A549 (cell line): Measurements from ENCODE around the gene YWHAG.

Experiments
- CEBPB ChIP-seq, 2 experiments: fragments of >200 bp in 1 of 2; sonication (Bioruptor Twin) in 1 of 2; formaldehyde crosslinking in 1 of 2; IDR thresholded peaks; 2 replicates each; pipeline ENCODE4 v1.6.1; 2012 to 2016
- EP300 ChIP-seq, 2 experiments: fragments of >200 bp; sonication (Bioruptor Twin); formaldehyde crosslinking; IDR thresholded peaks; 2 replicates in 1 of 2; 3 replicates in 1 of 2; pipeline ENCODE4 v1.6.1; 2016 to 2017
- ESRRA ChIP-seq: fragments of 150-350 bp; IDR thresholded peaks from 2 replicates; pipeline ENCODE4 v1.6.1; 2014; ENCODE audit warnings: mild to moderate bottlenecking, low read length, borderline replicate concordance
- FOSB ChIP-seq: fragments of 250-450 bp; sonication (Bioruptor Pico); IDR thresholded peaks from 2 replicates; pipeline ENCODE4 v1.5.0; 2020; ENCODE audit warnings: mild to moderate bottlenecking, moderate library complexity
- MYC ChIP-seq: IDR thresholded peaks from 2 replicates; pipeline ENCODE4 v1.6.1; 2012; ENCODE audit warnings: mild to moderate bottlenecking, inconsistent platforms, low read length, improper control_type of control experiment, borderline replicate concordance
- NPAS2 ChIP-seq: fragments of 250-450 bp; sonication (Bioruptor Pico); IDR thresholded peaks from 2 replicates; pipeline ENCODE4 v1.8.0; 2022; ENCODE audit warnings: mild to moderate bottlenecking, moderate library complexity, borderline replicate concordance
- PBX3 ChIP-seq: IDR thresholded peaks from 2 replicates; pipeline ENCODE4 v1.6.1; 2012
- POLR2A ChIP-seq: IDR thresholded peaks from 2 replicates; pipeline ENCODE4 v1.6.1; 2012; ENCODE audit warnings: mild to moderate bottlenecking, low read length
- RCOR1 ChIP-seq: fragments of 150-350 bp; IDR thresholded peaks from 2 replicates; pipeline ENCODE4 v1.6.1; 2014; ENCODE audit warnings: antibody characterized with exemption, low read length, low read depth
- SREBF2 ChIP-seq: fragments of 450-650 bp; IDR thresholded peaks from 2 replicates; pipeline ENCODE4 v1.6.1; 2014; ENCODE audit warnings: mild to moderate bottlenecking, moderate library complexity
- ZFP36 ChIP-seq: fragments of 450-650 bp; IDR thresholded peaks from 2 replicates; pipeline ENCODE4 v1.6.1; 2014; ENCODE audit warnings: borderline replicate concordance; ENCODE audit not compliant: partially characterized antibody
- TF ChIP-seq, protein P1 (sequence below): fragments of >200 bp; sonication (Bioruptor Twin); formaldehyde crosslinking; IDR thresholded peaks from 3 replicates; pipeline ENCODE4 v1.5.1; 2016
- TF ChIP-seq, protein P2 (sequence below): IDR thresholded peaks from 2 replicates; pipeline ENCODE4 v1.6.1; 2012

- no peak for TF ChIP-seq PBX3
- TF ChIP-seq EP300 (IDR thresholded peaks at IDR 0.05) = no peak
- TF ChIP-seq, protein P1, sequence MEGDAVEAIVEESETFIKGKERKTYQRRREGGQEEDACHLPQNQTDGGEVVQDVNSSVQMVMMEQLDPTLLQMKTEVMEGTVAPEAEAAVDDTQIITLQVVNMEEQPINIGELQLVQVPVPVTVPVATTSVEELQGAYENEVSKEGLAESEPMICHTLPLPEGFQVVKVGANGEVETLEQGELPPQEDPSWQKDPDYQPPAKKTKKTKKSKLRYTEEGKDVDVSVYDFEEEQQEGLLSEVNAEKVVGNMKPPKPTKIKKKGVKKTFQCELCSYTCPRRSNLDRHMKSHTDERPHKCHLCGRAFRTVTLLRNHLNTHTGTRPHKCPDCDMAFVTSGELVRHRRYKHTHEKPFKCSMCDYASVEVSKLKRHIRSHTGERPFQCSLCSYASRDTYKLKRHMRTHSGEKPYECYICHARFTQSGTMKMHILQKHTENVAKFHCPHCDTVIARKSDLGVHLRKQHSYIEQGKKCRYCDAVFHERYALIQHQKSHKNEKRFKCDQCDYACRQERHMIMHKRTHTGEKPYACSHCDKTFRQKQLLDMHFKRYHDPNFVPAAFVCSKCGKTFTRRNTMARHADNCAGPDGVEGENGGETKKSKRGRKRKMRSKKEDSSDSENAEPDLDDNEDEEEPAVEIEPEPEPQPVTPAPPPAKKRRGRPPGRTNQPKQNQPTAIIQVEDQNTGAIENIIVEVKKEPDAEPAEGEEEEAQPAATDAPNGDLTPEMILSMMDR = no peak
- TF ChIP-seq ZFP36 = no peak
- no peak for TF ChIP-seq RCOR1
- TF ChIP-seq POLR2A = no peak
- TF ChIP-seq ESRRA = no peak
- TF ChIP-seq NPAS2 = no peak
- TF ChIP-seq, protein P2, sequence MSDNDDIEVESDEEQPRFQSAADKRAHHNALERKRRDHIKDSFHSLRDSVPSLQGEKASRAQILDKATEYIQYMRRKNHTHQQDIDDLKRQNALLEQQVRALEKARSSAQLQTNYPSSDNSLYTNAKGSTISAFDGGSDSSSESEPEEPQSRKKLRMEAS = no peak
- TF ChIP-seq SREBF2 = no peak
- no peak for TF ChIP-seq FOSB
- no peak for TF ChIP-seq CEBPB (IDR thresholded peaks at IDR 0.05)
- TF ChIP-seq MYC = no peak
These were observed 28.1 kb downstream of the YWHAG start for GRCh38 chr7:76330673-76331072.
